Measurements from ENCODE around the gene GFI1.

- TF ChIP-seq CTCF (conservative IDR thresholded peaks at IDR 0.05; ENCODE audit: low read depth in 2 of 2), result no peak
- TF ChIP-seq CREB1 (CRISPR knock-in tag; IDR thresholded peaks at IDR 0.05; ENCODE audit: low read depth), result no peak
- TF ChIP-seq POLR2AphosphoS5 (IDR thresholded peaks at IDR 0.05; ENCODE audit: low read depth), result no peak
- no peak for TF ChIP-seq EZH2phosphoT487 (IDR thresholded peaks at IDR 0.05; ENCODE audit: unreplicated experiment)
Observed at GRCh38 chr1:92447033-92447681, 39.6 kb downstream of the GFI1 start.
